HS-5 (cell line): ENCODE results near the gene ZNF91.
"Not testable (repeated sequence)": the region's sequence is repeated elsewhere in the genome, so short reads cannot be mapped to it uniquely, and the experiment has no call there.

Source experiments
- DNase-seq: peaks from one replicate; pipeline ENCODE4 v3.0.0-alpha.2; 2012; ENCODE audit warnings: low read depth

ZNF91 gene

GRCh38 chr19:23395722-23396117 lies 449 bp upstream of the ZNF91 start:
- DNase-seq, result not testable (repeated sequence)

- DNase-seq, result no peak
Observed at GRCh38 chr19:23394511-23394910, 760 bp downstream of the ZNF91 start.

- DNase-seq, result no peak
Observed at GRCh38 chr19:23393121-23393520, 2.1 kb downstream of the ZNF91 start.

GRCh38 chr19:23391236-23391635 lies 4.0 kb downstream of the ZNF91 start:
- DNase-seq, result no peak

GRCh38 chr19:23385404-23385803 lies 9.9 kb downstream of the ZNF91 start:
- no peak for DNase-seq

- no peak for DNase-seq
Observed at GRCh38 chr19:23384858-23385257, 10.4 kb downstream of the ZNF91 start.

GRCh38 chr19:23384166-23384565 lies 11.1 kb downstream of the ZNF91 start:
- DNase-seq, result no peak

- no peak for DNase-seq
Observed at GRCh38 chr19:23382955-23383354, 12.3 kb downstream of the ZNF91 start.

GRCh38 chr19:23381114-23381513 lies 14.2 kb downstream of the ZNF91 start:
- DNase-seq, result no peak

GRCh38 chr19:23379671-23380070 lies 15.6 kb downstream of the ZNF91 start:
- DNase-seq, result not testable (repeated sequence)

GRCh38 chr19:23378948-23379347 lies 16.3 kb downstream of the ZNF91 start:
- DNase-seq, result no peak

GRCh38 chr19:23377276-23377675 lies 18.0 kb downstream of the ZNF91 start:
- no peak for DNase-seq

- DNase-seq, result no peak
Observed at GRCh38 chr19:23366437-23366836, 28.8 kb downstream of the ZNF91 start.

- not testable (repeated sequence) for DNase-seq
Observed at GRCh38 chr19:23366031-23366430, 29.2 kb downstream of the ZNF91 start.

- no peak for DNase-seq
Observed at GRCh38 chr19:23365222-23365621, 30.0 kb downstream of the ZNF91 start.

GRCh38 chr19:23361843-23362242 lies 33.4 kb downstream of the ZNF91 start:
- not testable (repeated sequence) for DNase-seq

GRCh38 chr19:23351806-23352205 lies 43.5 kb downstream of the ZNF91 start:
- no peak for DNase-seq

GRCh38 chr19:23346696-23347095 lies 48.6 kb downstream of the ZNF91 start:
- DNase-seq, result no peak

- DNase-seq, result no peak
Observed at GRCh38 chr19:23345838-23346237, 49.4 kb downstream of the ZNF91 start.

GRCh38 chr19:23343434-23344010 lies 51.7 kb downstream of the ZNF91 start:
- no peak for DNase-seq

- no peak for DNase-seq
Observed at GRCh38 chr19:23328211-23328610, 67.1 kb downstream of the ZNF91 start.

- DNase-seq, result no peak
Observed at GRCh38 chr19:23321953-23322549, 73.2 kb downstream of the ZNF91 start.

GRCh38 chr19:23321403-23321802 lies 73.9 kb downstream of the ZNF91 start:
- not testable (repeated sequence) for DNase-seq

GRCh38 chr19:23319571-23319970 lies 75.7 kb downstream of the ZNF91 start:
- DNase-seq, result not testable (repeated sequence)
